CD4-positive, alpha-beta T cell treated with Interleukin-6 for 4 hours (primary cell): ENCODE data around the gene KIAA2012.

ENCODE experiments used
- DNase-seq: peaks from one replicate; pipeline ENCODE4 v3.0.0-alpha.2; 2020; ENCODE audit warnings: mixed read lengths

Gene KIAA2012

DNA sequence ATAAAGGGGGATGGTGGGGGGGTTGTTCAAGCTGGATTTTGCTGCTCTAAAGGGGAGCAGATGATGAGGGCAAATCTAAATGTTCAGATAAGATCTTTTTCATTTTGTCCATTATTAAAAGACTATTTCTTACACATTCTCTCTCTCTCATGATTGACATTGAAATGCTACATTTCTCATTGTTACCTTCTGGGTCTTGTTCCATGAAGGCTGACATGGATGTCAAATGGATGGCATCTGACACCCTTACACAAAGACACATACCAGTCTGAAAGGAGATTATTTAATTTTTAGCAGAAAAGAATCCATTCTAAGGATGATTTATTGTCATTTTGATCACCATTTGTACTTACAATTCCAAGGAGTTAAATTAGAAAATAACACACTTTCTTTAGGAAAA lies 28.3 kb upstream of the KIAA2012 start:
- no peak for DNase-seq

GRCh38 chr2:202046572-202046971 lies 26.5 kb upstream of the KIAA2012 start:
- no peak for DNase-seq

GRCh38 chr2:202049092-202049728 lies 23.8 kb upstream of the KIAA2012 start:
- no peak for DNase-seq

GRCh38 chr2:202049840-202050239 lies 23.2 kb upstream of the KIAA2012 start:
- no peak for DNase-seq

- no peak for DNase-seq
Observed at GRCh38 chr2:202050652-202051051, 22.4 kb upstream of the KIAA2012 start.

DNA sequence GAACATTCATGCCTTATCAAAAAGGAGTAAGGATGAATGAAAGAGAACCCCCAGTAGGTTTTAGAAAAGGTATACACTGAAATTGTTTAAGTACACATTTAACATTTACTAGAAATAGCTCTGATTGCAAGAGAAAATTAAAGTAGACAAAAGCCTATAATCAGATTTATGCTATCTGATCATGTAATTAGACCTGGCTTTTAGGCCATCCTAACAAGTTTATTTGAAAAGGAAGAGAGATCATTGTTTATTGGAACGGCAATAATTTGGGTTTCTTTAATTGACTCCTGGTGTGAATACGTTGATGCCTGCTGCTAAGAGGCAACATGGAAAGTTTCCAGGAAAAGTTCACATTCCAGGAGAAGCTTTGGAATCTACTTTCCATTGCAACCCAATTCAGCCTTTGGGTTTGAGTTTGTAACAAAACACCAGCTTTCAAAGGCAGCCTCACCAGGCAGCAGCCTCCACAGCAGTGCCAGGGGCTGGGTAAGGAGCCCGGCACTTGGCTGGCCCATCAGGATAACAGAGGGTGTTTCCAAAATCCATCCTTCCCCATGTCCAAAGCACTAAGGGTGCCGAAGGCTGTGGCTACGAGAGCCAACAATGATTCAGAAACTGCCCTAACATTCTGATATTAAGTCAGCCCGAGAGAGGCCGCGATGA lies 21.4 kb upstream of the KIAA2012 start:
- DNase-seq, result no peak

DNA sequence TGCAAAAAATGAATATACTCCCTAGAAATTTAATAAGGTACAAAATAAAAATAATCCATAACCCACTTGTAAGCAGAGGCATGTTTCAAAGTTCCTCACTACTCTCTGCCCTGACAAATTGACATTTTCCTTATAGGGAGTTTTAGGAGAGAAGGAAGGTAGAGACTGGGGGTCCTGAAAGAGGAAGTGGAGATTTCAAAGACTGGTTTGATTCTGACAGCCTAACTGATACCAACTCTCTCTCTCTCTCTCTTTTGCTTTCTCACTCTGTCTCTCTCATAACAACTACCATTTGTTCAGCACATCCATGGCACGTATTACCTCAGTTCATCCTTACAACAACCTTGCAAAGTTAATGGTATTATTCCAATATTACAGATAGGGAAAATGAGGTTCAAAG lies 20.8 kb upstream of the KIAA2012 start:
- no peak for DNase-seq

DNA sequence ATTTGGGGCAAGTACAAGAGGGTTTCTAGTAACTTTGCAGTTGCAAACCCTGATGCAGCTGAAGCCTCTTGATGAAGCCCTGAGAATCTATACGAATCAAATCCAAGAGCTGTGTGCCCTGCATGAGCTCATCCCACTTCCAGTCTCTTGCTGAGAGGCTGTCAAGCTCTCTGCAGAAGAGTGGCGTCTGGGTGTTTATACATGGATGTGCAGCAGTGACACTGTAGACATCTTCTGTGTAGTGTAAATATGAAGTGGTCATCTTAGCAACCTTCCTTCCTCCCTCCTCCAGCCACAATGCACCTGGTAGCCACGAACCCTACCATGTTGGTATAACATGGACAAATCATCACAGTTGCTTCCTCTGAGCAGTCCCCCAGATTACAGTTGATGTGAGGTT lies 18.4 kb upstream of the KIAA2012 start:
- DNase-seq, result no peak

DNA sequence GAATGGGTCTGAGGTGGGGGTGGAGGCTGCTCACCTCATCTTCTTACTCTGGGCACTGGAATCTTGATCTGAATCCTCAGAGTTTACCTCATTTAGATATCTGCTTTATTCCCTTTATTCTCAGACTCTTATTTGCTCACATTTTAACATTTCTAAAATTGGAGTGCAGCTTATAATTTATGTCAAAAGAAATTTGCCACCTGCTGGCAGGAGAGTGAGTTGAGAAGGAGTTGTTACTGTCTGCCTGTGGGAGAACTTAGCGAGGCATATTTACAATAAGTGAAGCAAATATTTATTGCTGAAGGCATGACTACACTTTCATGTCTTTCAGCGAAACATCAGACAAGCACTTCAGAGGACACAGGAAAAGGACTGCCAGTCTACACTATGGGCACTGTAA lies 16.4 kb upstream of the KIAA2012 start:
- DNase-seq, result no peak

GRCh38 chr2:202060218-202060617 lies 12.8 kb upstream of the KIAA2012 start:
- DNase-seq, result no peak

DNA sequence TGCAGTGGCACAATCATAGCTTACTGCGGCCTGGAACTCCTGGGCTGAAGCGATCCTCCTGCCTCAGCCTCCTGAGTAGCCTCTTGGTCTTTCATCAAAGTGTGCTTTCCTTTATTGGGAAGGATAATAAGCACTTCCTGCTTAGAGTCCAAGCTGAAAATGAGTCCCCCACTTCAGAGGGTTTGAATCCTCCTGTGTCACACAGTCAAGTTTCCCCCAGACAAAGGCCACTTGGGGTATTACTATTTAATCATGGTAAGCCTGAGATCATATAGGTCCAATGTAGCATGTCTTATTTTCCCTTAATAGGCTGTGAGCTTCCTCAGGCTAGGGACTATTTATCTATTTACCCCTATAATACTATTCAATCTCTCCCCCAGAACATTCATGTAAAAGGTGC lies 11.4 kb upstream of the KIAA2012 start:
- DNase-seq, result no peak

DNA sequence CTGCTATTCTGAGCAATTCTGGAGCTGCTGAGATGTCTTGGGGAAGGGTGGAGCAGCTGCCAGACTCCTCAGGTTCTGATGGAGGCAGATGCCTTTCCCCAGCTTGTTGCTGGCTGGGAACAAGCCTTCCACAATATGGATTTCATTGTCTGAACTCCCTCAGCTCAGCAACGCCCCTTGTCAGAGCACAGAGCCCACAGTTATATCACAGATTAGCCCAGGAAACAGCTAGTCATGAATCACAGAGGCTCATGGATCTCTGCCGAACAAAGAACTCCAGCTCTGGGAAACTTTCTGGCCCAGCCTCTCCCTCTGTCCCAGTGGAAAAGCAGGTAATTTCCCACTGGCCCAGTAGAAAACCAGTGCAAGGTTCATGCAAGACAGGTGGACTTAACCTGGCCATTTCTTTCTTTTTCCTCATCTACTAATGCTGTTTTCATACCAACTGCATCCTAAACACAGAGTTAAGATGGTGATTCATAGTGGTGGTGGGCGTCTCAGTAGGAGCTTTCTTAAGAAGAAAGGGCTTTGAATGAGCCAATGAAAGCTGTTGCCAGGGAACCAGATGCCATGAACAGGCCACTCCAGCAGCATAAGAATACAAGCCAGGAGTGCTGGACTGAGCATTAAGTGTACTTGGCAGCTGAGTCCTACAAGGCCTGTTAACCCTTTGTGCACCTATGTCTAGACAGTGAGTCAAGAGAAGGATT lies 8.7 kb upstream of the KIAA2012 start:
- no peak for DNase-seq

DNA sequence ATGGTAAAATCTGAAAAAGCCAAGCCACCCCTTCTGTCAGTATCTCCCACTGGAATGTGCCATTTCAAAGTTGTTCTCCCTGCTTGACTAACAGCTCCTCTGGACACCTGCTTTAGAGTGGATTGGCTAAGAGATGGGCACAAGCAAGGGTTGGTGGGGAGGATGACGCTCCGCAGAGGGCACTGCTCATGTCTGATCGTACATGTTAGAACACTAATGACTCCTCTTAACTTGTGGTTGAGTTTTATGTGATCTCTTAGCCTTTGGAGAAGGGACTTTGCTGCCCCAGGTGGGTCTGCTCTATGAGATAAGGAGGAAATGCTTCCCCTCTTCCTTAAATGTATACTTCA lies 8.2 kb upstream of the KIAA2012 start:
- no peak for DNase-seq

DNA sequence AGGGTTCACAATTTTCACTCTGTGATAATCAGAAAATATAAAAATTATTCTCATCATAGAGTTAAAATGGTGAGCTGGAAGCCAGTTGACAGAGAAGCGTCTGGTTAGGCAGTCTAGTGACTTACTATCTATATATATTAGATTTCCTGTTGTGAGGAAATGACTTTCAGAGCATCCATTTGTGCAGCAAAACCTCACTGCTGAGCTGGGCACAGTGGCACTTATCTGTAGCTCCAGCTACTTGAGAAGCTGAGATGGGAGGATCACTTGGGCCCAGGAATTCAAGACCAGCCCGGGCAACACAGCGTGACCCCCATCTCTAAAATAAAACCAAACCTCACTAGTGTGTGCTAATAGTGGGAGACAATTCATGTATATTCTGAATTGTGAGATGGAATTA lies 7.2 kb upstream of the KIAA2012 start:
- DNase-seq, result no peak

- no peak for DNase-seq
Observed at GRCh38 chr2:202066875-202067274, 6.2 kb upstream of the KIAA2012 start.

DNA sequence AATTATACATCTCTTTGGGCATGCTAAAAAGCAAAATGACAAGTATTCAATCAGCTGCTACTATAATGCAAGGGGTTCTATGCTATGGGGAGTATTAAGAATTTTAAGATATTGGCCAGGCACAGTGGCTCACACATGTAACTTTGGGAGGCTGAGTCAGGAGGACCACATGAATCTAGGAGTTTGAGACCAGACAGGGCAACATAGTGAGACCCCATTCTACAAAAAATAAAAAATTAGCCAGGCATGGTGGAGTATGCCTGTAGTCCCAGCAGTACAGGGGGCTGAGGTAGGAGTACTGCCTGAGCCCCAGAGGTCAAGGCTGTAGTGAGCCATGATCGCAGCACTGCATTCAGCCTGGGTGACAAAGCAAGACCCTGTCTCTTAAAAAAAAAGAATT lies 5.5 kb upstream of the KIAA2012 start:
- no peak for DNase-seq

- DNase-seq, result no peak
Observed at GRCh38 chr2:202069170-202070067, 3.6 kb upstream of the KIAA2012 start.

- no peak for DNase-seq
Observed at GRCh38 chr2:202071107-202071506, 1.9 kb upstream of the KIAA2012 start.

DNA sequence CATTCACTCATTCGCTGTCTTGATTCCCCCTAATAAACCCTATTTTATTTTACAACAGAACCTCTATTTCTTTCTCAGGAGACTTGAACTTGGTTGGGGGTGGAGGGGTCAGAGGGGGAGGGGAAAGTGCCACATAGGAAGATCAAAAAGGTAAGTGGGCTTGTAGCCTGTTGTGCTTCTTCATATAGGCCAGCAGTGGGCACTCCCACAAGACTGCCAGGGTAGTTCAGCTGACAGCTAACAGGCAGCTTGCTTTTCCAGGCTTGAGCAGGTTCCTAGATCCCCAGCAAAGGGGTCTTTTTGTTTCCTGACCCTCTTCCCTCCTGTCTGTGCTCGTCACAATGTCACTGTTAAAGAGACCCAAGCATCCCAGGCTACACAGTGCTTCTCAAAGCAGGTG lies 829 bp upstream of the KIAA2012 start:
- DNase-seq, result no peak

DNA sequence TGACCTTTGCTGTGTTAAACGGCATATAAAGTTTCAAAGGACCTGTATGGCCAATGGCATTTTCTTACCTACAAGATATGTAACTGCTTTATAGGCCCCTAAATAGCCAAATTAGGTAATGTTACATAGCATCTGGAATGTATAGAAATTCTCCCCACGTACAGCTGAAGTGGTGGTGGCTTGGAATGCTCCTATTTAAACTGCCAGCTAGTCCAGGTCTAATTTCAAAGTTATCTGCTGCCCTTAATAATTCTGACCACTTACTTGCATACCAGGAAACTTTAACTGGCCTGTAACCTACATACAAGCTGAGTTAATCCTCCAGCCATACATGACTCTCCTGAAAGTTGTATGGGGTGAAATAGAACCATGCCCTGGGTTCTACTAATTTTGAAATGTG lies 1.3 kb downstream of the KIAA2012 start:
- no peak for DNase-seq

DNA sequence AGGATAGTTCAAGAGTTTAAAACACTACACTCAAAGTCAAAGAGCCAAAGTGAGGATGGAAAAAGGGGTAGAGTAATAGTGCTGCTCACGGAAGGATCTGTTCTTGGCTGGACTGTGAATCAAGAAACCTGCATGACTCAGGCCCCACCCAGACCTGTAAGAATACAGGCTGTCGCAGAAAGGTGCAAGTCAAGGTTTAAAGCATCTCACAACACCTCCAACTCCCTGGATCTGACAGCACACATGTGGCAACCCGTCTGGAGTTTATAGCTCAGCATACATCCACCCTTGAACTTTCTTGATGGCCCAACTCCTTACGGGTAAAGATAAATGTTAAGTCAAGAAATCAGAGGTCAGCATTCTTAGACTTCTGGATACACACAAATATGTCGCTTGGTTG lies 6.3 kb downstream of the KIAA2012 start:
- no peak for DNase-seq

DNA sequence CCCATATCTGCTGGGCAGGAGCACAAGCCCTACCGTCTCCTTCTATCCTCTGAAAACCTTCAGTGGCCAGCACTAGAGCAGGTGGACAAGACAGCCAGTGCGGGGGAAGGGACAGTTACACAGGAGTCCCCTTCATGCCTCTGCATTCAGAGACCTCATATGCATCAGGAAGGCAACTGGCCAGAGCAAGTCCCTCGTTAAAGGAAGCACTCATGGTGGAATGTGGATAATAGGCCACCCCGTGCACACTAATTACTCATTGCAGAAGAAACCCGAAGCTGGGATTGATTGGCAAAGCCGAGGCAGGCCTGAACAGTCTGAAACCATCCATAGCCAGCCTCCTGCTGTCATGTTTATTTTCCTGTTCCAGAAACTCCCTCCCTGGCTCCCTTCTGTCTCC lies 11.2 kb downstream of the KIAA2012 start:
- DNase-seq, result no peak

- DNase-seq, result no peak
Observed at GRCh38 chr2:202088777-202089176, 15.7 kb downstream of the KIAA2012 start.
